HG03159 (cell line): ENCODE data around the gene ZNF79.
"Not testable (repeated sequence)": the region's sequence is repeated elsewhere in the genome, so short reads cannot be mapped to it uniquely, and the experiment has no call there.

Experiments
- ATAC-seq: cut with Tn5 transposase; IDR thresholded peaks from one replicate; pipeline ENCODE4 v1.9.1; 2021; ENCODE audit warnings: mild to moderate bottlenecking, moderate library complexity; ENCODE audit not compliant: unreplicated experiment

The ZNF79 gene

DNA sequence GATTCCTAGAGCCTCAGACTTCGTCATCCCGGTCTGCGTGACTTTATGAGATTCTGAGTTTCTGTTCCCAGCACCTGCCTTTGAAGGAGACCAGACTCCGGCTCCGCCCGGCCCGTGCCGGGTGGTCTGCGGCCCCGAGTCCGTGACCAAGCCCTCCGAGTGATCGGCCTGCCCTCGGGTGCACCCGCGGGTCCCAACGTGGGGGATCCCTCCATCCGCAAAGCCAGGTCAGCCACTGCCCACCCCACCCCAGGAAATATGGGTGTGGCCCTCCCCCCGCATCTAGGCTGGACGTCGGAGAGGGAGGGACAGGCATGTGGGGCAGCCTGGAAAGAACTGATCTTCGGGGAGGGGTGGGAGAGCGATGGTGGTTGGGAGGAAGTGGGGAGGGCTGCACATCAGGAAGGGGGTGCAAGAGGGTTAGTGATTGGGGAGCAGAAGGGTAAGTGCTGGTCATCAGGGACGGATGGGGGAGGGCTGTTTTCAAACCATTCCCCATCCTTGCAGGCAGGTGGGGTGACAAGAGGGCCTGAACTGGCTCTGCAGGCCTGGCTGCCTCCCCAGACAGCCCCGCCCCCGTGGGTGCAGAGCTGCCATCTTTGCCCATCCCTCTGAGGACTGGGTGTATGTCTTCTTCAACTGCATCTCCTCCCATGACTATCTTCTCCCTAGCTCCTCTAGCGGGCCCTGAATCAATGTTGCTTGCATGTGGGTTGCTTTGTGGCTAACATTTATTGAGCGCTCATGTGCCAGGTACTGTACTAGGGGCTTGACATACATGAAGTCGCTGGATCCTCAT is 27.9 kb downstream of the ZNF79 start:
- ATAC-seq: peak; percentile 7

DNA sequence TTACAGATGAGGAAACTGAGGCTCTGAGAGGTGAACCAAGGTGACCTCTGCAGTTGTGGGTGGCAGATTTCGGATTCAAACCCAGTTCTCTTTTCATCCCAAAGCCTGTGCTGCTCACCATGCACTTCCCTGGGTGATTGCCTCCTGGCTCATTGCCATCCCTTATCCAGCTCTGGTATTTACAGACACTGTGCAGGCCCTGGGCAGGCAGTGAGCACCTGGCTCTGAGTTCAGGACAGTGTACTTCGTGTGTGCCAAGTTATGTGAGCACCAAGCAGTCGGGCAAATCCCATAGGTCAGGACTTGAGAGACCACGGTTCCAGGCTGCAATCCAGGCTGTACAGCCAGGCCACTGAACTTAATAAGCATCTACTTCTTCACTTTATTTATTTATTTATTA is 28.5 kb downstream of the ZNF79 start:
- no peak for ATAC-seq

DNA sequence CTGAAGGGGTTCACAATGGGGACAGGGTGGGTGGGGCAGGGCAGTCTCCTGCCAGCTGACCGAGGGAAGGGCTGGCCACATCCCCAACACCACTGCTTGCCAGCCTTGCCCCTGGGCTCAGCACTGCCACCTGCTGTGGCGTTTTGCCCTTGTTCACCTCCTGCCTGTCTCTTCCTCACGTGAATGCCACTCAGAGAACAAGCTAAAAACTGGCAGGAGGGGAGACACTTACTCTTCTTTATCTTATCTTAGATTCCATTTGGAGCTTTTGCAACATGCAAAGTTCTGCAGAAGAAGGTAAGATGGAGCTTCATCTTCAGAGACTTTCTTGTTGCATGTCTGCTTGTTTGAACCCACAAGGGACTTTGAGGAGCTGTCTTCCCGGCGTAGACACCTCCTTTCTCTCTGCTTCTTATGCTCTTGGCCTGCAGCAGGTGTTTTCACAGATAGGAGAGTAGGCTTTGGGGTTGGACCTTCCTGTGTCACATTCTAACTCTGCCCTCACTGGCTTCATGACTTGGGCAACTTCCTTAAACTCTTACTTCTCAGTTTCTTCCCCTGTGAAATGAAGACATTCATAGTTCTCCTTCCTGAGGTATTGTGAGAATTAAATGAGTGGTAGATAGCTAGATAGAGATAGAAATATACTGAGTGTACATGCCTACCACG is 31.3 kb downstream of the ZNF79 start:
- ATAC-seq: no peak

- ATAC-seq: no peak
Measured at GRCh38 chr9:127457191-127457878, 33.2 kb downstream of the ZNF79 start.

- ATAC-seq: no peak
Measured at GRCh38 chr9:127458921-127459320, 34.7 kb downstream of the ZNF79 start.

DNA sequence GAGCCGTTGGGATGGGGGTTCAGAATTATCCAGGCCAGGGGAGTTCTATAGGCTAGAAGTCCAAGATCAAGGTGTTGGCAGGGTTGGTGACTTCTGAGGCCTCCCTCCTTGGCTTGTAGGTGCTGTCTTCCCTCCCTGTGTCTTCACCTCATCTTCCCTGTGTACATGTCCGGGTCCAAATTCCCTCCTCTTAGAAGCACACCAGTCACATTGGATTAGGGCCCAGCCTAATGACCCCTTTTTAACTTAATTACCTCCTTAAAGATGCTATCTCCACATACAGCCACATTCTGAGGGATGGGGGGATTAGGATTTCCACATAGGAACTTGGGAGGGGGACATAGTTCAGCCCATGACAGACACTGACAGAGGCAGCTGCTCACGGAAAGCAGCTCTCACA is 39.2 kb downstream of the ZNF79 start:
- no peak for ATAC-seq

DNA sequence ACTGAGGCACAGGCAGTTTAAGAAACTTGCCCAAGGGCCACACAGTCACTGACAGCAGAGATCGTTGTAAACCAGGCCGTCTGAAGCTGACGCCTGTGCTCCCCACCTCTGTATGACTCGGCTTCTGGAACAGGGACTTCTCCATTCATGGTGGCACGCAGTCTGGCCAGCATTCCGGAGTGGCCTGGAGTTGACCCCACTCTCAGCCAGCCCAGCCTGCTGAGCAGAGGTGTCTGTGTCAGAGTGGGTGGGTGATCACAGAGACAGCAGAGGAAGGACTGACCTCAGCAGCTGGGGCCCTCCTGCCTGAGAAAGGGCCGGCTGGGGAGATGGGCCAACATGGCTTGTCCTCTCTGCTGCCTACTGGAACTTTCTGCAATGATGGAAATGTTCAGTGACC is 39.7 kb downstream of the ZNF79 start:
- no peak for ATAC-seq

DNA sequence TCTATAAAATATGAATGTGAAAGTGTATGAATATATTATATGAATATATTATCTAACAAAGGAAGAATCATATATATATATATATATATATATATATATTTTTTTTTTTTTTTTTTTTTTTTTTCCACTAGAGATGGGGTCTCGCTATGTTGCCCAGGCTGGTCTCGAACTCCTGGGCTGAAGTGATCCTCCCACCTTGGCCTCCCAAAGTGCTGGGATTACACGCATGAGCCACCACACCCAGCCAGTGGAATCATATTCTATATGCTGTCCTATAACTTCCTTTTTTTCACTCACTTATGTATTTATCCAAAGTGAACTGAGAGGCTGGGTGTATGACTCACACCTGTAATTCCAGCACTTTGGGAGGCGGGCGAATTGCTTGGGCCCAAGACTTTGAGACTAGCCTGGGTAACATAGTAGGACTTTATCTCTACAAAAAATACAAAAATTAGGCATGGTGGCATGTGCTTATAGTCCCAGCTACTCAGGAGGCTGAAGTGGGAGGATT is 42.3 kb downstream of the ZNF79 start:
- ATAC-seq: not testable (repeated sequence)

DNA sequence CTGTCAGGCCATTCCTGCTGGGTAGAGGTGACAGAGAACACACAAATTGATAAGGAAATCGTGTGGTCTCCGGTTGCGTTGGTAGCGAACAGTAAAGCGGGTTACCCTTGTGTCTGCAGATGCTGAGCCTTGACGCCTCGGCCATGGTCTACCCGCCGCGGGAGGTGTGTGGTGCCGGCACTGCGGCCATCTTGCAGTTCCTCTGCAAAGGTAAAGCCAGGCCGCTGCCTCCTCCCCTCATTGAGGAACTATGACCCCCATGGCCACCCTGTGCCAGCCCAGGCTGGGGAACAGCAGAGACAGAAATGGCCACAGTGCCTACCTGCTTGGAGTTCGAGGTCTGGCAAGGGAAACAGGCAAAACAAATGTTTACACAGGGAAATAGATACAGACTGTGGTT is 43.4 kb downstream of the ZNF79 start:
- no peak for ATAC-seq

GRCh38 chr9:127470662-127471061 is 46.5 kb downstream of the ZNF79 start:
- no peak for ATAC-seq

DNA sequence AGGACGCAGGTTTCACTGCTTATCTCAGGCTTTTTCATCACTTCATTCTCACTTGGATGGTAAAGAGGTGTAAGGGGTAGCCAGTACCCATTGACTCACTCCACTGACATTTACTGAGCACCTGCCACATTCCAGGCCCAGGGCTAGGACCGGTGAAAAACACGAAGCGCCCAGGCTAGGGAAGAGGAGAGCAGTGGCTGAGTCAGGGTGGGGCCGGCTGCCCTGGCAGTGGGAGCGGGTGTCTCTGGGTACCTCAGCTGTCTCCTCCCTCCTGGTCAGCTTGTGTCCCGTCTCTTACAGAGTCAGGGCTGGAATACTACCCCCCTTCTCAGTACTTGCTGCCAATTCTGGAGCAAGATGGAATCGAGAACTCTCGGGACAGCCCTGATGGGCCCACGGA is 49.3 kb downstream of the ZNF79 start:
- no peak for ATAC-seq

DNA sequence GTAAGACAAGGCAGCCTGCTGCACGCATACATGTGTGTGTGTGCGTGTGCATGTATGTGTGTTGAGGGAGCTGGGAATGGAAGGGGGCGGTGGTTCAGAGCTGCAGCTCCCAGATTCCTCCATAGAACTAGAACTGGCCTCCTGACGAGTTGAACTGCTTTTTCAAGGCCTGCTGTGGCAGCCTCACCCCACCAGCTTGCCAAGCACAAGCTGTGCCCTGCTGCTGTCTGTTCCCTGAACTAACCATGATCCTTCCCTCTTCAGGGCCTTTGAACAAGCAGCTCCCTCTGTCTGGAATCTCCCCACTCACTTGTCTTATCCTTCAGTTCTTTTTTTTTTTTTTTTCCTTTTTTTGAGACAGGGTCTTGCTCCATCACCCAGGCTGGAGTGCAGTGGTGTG is 49.8 kb downstream of the ZNF79 start:
- no peak for ATAC-seq

GRCh38 chr9:127474592-127474991 is 50.4 kb downstream of the ZNF79 start:
- ATAC-seq: no peak

- no peak for ATAC-seq
Measured at GRCh38 chr9:127479507-127480081, 55.4 kb downstream of the ZNF79 start.

DNA sequence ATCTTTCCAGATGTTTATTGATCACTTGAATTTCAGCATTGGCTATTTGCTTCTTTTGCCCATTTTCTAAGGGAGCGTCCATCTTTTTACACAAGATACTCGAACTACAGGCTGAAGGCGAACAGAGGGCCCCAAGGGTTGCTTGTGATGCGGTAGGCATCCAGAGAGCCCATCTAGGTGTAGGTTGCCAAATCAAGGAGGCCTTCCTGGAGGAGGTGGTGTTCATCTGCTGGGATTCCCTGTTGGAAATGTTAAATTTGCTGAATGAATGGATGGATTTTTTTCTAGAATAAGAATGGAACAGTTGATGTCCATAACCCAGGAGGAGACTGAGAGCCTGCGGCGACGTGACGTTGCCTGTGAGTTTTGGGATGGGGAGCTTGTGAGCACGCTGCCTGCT is 58.5 kb downstream of the ZNF79 start:
- ATAC-seq: no peak

DNA sequence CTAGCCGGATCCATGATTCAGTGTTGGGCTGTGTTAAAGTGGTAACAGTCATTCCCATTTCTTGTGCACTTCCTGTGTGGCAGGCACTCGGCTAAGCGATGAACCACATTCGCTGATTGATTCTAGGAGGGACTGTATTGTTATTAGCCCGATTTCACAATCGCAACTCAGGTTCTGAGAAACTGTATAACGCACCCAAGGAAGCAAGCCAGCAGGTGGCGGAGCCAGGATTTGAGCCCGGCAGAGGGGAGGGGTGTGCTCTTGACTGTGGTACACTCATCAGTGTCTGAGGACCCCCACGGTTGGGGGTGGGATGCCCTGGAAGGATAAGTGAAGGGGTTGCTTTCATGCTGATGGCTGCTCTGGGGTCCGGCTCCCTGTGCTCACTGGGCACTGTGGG is 61.8 kb downstream of the ZNF79 start:
- no peak for ATAC-seq

- ATAC-seq: no peak
Measured at GRCh38 chr9:127488946-127489345, 64.8 kb downstream of the ZNF79 start.

GRCh38 chr9:127489471-127490115 is 65.4 kb downstream of the ZNF79 start:
- no peak for ATAC-seq

GRCh38 chr9:127490535-127491230 is 66.5 kb downstream of the ZNF79 start:
- no peak for ATAC-seq

DNA sequence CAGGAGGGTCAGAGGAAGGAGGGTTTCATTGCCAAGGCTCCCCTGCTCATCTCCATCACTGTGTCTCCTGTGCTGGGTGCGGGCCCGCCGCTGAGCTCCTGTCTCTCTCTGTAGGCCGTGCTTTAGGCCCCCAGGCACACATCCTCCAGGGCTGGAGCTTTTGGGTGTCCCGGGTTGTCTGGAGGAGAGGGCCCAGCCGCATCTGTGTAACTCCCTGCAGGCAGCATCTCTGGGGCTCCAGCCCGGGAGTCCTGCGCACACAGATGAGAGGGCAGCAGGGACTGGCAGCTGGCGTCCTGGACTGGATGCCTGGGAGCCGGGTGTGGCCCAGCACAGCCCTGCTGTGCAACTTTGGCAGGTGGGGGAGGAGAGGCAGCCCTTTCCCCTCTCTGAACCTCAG is 67.3 kb downstream of the ZNF79 start:
- ATAC-seq: no peak
